Measurements from ENCODE around the gene UTS2.

DNA sequence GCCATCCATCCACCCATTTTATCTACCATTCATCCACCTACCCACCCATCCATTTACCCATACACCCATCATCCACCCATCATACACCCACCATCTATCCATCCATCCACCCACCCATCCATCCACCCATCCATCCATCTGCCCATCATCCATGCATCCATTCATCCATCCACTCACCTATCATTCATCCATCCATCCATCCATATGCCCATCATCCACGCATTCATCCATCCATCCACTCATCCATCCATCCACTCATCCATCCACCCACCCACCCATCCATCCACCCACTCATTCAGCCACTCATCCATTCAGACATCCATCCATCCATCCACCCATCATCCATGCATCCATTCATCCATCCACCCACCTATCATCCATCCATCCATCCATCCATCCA is 31.9 kb upstream of the UTS2 start:
- TF ChIP-seq, protein P1, sequence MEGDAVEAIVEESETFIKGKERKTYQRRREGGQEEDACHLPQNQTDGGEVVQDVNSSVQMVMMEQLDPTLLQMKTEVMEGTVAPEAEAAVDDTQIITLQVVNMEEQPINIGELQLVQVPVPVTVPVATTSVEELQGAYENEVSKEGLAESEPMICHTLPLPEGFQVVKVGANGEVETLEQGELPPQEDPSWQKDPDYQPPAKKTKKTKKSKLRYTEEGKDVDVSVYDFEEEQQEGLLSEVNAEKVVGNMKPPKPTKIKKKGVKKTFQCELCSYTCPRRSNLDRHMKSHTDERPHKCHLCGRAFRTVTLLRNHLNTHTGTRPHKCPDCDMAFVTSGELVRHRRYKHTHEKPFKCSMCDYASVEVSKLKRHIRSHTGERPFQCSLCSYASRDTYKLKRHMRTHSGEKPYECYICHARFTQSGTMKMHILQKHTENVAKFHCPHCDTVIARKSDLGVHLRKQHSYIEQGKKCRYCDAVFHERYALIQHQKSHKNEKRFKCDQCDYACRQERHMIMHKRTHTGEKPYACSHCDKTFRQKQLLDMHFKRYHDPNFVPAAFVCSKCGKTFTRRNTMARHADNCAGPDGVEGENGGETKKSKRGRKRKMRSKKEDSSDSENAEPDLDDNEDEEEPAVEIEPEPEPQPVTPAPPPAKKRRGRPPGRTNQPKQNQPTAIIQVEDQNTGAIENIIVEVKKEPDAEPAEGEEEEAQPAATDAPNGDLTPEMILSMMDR (IDR thresholded peaks at IDR 0.05), result no peak
- TF ChIP-seq POLR2AphosphoS5 (IDR thresholded peaks at IDR 0.05), result no peak

All from prostate gland (tissue), 2 donors.